GM21717 (cell line): ENCODE results near the gene SSTR5.

Experiments
- ATAC-seq: cut with Tn5 transposase; IDR thresholded peaks from one replicate; pipeline ENCODE4 v1.9.1; 2021; ENCODE audit warnings: mild to moderate bottlenecking, moderate library complexity; ENCODE audit not compliant: unreplicated experiment

The SSTR5 gene

DNA sequence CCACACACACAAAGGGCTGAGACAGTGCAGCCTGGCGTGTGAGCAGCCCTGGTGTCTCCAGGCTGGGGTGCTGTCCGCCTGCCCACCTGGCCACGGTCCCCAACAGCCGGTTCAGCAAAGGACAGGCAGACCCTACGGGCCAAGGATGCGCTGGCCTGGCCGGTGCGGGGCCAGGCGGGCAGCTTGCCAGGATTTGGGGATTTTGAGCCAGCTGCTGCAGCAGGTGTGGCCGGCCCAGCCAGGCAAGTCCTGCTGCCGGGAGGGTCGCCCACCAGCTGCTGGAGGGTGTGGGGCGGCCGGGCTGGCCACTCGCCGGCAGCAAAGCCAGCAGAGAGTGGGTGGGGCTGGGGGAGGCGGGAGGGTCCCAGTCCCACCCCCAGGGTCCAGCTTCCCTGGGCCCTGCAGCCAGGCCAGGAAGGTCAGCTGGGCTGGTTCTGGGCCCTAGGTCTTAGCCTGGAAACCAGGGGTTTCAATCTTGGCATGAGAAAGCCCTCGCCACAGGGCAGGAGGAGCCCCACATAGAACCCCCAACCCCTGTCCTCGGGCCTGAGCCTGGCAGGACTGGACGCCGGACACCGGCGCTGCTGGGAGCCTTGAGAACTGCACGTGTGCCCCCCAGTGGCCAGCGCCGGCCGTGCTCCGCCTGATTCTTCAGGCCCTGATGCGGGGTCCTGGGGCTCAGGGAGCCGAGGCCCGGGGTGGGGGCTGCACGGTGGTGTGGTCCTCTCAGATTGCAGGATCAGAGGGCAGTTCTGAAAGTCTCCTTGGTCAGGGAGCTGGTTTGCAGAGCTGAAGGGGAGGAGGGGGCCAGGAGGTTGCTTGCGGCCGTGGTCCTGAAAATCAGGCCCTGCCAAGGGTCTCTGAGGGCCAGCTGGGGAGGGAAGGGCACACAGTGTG, 17.6 kb upstream of the SSTR5 start:
- no peak for ATAC-seq

DNA sequence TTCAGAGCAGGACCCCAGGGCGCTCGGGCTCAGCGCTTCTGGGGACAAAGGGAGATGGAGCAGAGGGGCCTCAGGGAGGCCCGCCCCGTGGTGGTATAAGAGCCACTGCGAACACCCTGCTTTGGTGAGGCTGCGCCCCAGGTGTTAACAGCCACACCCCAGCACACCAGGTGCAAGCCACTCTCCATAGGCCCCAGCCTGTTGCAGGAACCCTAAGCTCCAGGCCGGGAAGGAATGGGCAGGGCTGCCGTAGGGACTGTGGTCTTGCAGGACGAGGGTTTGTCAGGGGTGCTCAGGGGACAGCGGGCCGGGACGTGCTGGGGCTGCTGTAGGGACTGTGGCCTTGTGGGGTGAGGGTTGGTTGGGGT, 17.0 kb upstream of the SSTR5 start:
- ATAC-seq, result no peak

- ATAC-seq, result no peak
Measured at GRCh38 chr16:1056196-1056595, 16.4 kb upstream of the SSTR5 start.

GRCh38 chr16:1057252-1057932, 15.2 kb upstream of the SSTR5 start:
- ATAC-seq, result no peak

- ATAC-seq, result no peak
Measured at GRCh38 chr16:1058216-1058615, 14.3 kb upstream of the SSTR5 start.

GRCh38 chr16:1059310-1059709, 13.2 kb upstream of the SSTR5 start:
- ATAC-seq, result no peak

DNA sequence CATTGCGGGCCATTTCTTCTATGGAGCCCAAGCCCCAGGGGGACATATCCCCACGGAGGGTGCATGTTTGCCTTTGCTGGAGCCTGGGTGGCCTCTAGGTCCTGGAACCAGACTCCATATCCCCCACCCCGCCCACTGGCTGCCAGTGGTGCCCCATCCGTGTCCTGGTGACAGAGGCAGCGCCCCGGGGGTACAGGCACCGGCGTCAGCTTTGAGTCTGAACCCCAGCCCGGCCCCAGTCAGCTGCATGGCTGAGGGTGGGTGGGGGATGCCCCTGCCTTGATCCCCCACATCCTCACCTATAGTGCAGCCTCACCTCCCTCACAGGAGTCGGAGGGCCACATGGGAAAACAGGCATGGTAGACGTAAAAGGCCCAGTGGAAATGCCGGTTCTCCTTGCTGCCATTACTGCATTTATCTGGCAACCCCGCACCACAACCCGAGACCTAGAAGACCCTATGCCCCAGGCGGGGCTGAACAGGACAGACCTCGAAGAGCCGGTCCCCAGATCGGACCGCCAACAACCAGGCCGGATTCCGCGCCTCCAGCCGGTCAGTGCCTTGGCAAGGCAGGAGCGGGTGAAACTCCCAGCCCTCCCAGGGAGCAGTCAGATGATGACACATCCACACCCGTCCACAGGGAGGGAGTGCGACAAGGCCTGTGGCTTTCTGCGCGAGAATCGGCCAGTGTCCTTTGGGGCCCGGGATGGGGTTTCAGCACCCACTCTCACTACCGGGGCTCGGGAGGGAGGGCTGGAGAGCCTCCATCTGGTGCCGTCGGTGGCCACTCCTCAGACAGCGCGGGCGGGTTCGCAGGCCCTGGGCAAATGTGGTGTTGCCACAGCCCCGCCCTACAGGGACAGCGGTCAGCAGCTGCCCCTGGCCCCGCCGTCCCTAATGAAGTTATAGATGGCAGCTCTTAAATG, 11.9 kb upstream of the SSTR5 start:
- no peak for ATAC-seq

DNA sequence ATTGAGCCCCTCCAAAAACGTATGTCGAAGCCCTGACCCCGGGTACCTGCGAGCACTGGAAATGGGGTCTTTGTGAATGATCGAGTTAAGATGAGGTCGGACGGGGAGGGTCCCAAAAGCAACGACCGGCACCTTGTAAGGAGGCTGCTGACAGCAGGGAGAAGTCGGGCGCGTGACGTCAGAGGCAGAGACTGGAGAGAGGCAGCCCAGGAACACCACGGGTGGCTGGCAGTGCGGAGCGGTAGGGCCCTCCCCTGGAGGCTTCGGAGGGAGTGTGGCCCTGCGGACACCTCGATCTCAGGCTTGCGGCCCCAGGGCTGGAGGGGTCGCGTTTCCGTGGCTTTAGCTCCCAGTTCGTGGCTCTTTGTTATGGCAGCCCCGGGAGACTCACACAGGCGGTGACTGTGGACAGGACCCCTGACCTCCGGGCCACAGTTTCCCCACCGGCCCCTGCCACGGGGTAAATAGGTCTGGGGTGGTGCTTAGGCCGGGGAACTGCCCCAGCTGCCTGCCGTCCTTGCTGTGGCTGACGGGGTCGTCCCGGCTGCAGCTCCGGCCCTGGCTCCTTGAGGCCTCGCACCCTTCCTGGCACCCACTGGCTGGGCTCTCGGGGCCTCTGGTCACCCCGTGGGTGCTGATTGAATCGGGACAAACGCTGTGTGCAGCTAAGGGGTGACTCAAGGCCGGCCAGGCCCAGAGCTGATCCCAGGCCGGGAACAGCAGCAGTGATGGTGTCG, 10.6 kb upstream of the SSTR5 start:
- ATAC-seq, result no peak

DNA sequence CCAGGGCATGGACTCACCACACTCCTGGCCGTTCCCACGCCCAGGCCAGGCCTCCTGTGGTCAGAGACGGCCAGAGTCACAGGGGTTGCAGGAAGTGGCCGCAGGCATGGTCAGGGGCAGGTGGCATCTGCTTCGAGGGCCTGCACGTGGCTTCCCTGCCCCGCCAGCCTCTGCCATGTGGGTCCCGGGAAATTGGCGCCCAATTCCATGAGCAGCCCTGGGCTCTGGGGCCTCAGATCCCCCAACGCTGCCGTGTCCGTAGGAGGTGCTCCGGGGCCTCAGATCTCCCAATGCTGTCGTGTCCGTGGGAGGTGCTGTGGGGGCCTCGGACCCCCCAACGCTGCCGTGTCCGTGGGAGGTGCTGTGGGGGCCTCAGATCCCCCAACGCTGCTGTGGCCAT, 9.7 kb upstream of the SSTR5 start:
- ATAC-seq, result no peak

GRCh38 chr16:1063728-1064127, 8.8 kb upstream of the SSTR5 start:
- ATAC-seq, result no peak

GRCh38 chr16:1065469-1066128, 6.9 kb upstream of the SSTR5 start:
- ATAC-seq, result no peak

GRCh38 chr16:1066584-1067172, 5.9 kb upstream of the SSTR5 start:
- ATAC-seq, result no peak

DNA sequence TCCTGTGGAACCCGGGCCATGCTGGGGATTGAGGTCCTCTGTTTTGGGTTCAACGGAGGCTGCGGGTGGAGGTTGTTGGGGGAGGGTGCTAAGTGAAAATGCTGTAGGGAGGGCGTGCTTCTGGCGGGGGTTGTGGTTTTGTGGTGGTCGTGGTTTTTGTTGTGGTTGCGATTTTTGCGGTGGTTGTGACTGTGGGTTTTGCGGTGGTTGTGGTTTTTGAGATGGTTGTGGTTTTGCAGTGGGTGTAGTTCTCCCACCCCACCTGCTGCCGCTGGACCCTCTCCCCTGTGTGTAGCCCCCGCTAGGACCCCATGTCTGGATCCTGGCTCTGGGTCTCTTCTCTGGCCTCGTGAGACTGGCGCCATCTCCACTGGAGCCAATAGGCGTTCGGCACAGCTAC, 4.9 kb upstream of the SSTR5 start:
- no peak for ATAC-seq

- ATAC-seq, result no peak
Measured at GRCh38 chr16:1068451-1068850, 4.1 kb upstream of the SSTR5 start.

DNA sequence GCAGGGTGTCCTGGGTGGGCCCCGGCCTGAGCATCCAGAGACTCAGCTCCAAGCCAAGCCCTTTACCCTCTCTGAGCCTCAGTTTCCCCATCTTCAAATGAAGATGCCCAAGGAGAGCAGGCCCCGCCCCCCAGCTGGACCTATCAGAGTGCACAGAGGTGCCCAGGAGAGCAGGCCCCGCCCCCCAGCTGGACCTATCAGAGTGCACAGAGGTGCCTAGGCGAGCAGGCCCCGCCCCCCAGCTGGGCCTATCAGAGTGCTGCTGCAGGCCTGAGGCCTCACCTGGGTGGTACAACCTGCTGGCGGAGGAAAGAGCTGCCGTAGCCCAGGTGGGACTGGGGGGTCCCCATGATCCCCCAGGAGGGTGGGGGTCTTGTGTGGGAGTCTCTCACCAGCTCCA, 3.4 kb upstream of the SSTR5 start:
- ATAC-seq, result no peak

GRCh38 chr16:1070084-1070863, 2.3 kb upstream of the SSTR5 start:
- ATAC-seq, result no peak

DNA sequence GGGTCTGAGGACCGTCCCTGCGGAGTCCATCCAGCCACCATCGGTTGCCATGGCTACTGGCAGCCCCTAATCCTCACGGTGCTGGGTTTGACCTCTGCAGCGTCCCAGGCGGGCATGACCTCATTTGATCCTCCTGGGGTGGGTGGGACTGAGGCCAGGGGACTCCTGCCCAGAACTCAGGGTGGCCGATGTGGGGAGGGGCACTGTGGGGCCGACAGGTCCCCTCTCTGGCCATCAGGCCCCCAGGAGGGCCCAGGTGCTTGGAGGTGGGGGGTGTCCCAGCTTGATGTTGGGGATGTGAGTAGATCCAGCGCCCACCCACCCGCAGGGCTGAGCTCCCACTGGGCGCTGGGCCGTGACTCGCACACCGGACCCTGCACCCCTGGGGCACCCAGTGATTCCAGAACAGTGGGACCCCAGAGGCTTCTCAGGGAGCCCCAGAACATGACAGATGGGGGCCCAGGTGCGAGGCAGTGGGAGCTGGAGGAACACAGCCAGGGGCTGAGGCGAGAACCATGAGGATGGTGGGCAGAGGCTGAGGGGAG, 1.6 kb upstream of the SSTR5 start:
- ATAC-seq, result no peak

GRCh38 chr16:1071561-1072225, 854 bp upstream of the SSTR5 start:
- no peak for ATAC-seq
